ENCODE data around the gene BLOC1S3.

DNA sequence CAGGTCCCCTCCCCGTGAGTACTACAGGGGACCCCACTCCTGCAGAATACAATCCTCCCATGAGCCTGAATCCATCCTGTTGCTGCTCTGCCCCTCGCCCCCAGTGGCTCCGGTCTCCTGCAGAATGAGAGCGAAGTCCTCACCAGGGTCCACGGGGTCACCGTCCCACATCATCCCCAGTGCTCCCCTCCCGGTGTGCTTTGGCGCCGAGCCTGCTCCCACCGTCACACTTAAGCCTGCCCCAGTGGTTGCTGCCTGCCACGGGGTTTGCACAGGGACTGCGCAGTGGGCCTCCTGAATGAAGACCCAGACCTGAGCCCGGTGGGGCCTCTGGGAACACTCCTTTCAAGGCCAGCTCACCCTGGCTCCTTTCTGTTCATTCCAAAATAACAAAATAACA lies 48.3 kb upstream of the BLOC1S3 start:
- TF ChIP-seq, protein P1, sequence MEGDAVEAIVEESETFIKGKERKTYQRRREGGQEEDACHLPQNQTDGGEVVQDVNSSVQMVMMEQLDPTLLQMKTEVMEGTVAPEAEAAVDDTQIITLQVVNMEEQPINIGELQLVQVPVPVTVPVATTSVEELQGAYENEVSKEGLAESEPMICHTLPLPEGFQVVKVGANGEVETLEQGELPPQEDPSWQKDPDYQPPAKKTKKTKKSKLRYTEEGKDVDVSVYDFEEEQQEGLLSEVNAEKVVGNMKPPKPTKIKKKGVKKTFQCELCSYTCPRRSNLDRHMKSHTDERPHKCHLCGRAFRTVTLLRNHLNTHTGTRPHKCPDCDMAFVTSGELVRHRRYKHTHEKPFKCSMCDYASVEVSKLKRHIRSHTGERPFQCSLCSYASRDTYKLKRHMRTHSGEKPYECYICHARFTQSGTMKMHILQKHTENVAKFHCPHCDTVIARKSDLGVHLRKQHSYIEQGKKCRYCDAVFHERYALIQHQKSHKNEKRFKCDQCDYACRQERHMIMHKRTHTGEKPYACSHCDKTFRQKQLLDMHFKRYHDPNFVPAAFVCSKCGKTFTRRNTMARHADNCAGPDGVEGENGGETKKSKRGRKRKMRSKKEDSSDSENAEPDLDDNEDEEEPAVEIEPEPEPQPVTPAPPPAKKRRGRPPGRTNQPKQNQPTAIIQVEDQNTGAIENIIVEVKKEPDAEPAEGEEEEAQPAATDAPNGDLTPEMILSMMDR (IDR thresholded peaks at IDR 0.05; ENCODE audit: low read length): no peak
- TF ChIP-seq EZH2 (IDR thresholded peaks at IDR 0.05; ENCODE audit: borderline replicate concordance, low read length): no peak

All from OCI-LY1 (cell line).